HepG2 (cell line): ENCODE measurements around the gene NDUFB10. TPM values are rescaled to one million over a fixed set of nuclear protein-coding genes. Genes with fewer than 3 reads are reported as not detected.

Experiments used
- ATAC-seq: fragments of 200-7000 bp; cut with Tn5 transposase; 3 replicates; pipeline ENCODE4 v1.9.1; 2020; ENCODE audit warnings: mild to moderate bottlenecking, moderate library complexity
- BruUV-seq: library from RNA; stranded (reverse); fragments of 400-500 nt; replicated peaks from 2 replicates; lab custom pipeline; 2021; lab: Mats Ljungman, UMichigan
- CTCF ChIA-PET: fragments of 300-600 bp; formaldehyde crosslinking; extraction: SDS; loops from one replicate; lab custom pipeline; 2021; ENCODE audit warnings: low total read pairs, inconsistent platforms, low intra/inter-chr PET ratio; lab: Yijun Ruan, JAX
- POLR2A ChIA-PET: fragments of 350-600 bp; sonication (Branson Sonifier 250); formaldehyde crosslinking; loops from one replicate; lab custom pipeline; 2020; ENCODE audit warnings: antibody characterized with exemption, inconsistent platforms; lab: Yijun Ruan, JAX
- DNase-seq: peaks from one replicate; pipeline ENCODE4 v3.0.0-alpha.2; 2015; ENCODE audit warnings: low spot score
- FAIRE-seq: peaks from 3 replicates; lab custom pipeline; 2011; peaks lifted over from hg19 to GRCh38; lab: Jason Lieb, UNC
- H2AFZ ChIP-seq: one replicate; pipeline ENCODE4 v1.6.1; 2011; ENCODE audit warnings: low read length, inconsistent platforms
- H3K27ac ChIP-seq: fragments of 300-600 bp; 3 replicates; pipeline ENCODE4 v1.8.0; 2011; ENCODE audit warnings: mixed run types, mild to moderate bottlenecking, mixed read lengths, low read length, inconsistent platforms; ENCODE audit not compliant: insufficient read depth; ENCODE audit errors: extremely low read length
- H3K27me3 ChIP-seq, 2 experiments: fragments of 200-600 bp in 1 of 2; 2 replicates in 1 of 2; 3 replicates in 1 of 2; pipeline versions ENCODE4 v1.6.0 to v1.8.0; 2011; ENCODE audit warnings: low read length in 2 of 2, mild to moderate bottlenecking in 2 of 2, moderate library complexity in 2 of 2, inconsistent platforms in 1 of 2; ENCODE audit not compliant: insufficient read depth in 2 of 2, control insufficient read depth in 1 of 2
- H3K36me3 ChIP-seq, 2 experiments: fragments of 200-600 bp in 1 of 2; replicated peaks in 1 of 2; 2 replicates in 1 of 2; 3 replicates in 1 of 2; pipeline versions ENCODE4 v1.5.1 to v1.8.0; 2011; ENCODE audit warnings: low read length in 2 of 2, inconsistent platforms in 1 of 2; ENCODE audit not compliant: insufficient read depth in 2 of 2, control insufficient read depth in 1 of 2
- H3K4me1 ChIP-seq: 2 replicates; pipeline ENCODE4 v1.5.1; 2012; ENCODE audit warnings: low read length, inconsistent platforms; ENCODE audit not compliant: insufficient read depth
- H3K4me2 ChIP-seq: 2 replicates; pipeline ENCODE4 v1.6.0; 2011; ENCODE audit warnings: low read depth, low read length, inconsistent platforms
- H3K4me3 ChIP-seq, 3 experiments: fragments of 200-600 bp in 1 of 3; sonication (generic), shearing (Covaris generic) in 1 of 3; replicated peaks in 1 of 3; 2 replicates each; pipeline ENCODE4 v1.5.1; 2011 to 2016; ENCODE audit warnings: low read length in 3 of 3, inconsistent platforms in 2 of 3, low read depth in 2 of 3, mild to moderate bottlenecking in 2 of 3, control low read depth in 1 of 3, mixed read lengths in 1 of 3; ENCODE audit not compliant: insufficient read depth in 1 of 3
- H3K79me2 ChIP-seq: one replicate; pipeline ENCODE4 v1.6.1; 2011; ENCODE audit warnings: low read length, inconsistent platforms; ENCODE audit not compliant: insufficient read depth
- H3K9ac ChIP-seq: 2 replicates; pipeline ENCODE4 v1.6.0; 2011; ENCODE audit warnings: mild to moderate bottlenecking, low read depth, low read length, inconsistent platforms; ENCODE audit not compliant: insufficient read depth
- H3K9me3 ChIP-seq: 2 replicates; pipeline ENCODE4 v1.5.1; 2012; ENCODE audit warnings: mild to moderate bottlenecking, low read length
- H4K20me1 ChIP-seq: 2 replicates; pipeline ENCODE4 v1.6.0; 2011; ENCODE audit warnings: inconsistent platforms, mild to moderate bottlenecking, low read length, moderate library complexity; ENCODE audit not compliant: insufficient read depth
- PHB2 ChIP-seq: fragments of 450-650 bp; IDR thresholded peaks from 2 replicates; pipeline ENCODE4 v1.6.1; 2018; ENCODE audit not compliant: partially characterized antibody
- RAD21 ChIP-seq: fragments of 450-650 bp; formaldehyde crosslinking; IDR thresholded peaks from 2 replicates; pipeline ENCODE4 v1.5.0; 2020; ENCODE audit warnings: mild to moderate bottlenecking
- SMAD9 ChIP-seq: sonication (generic); formaldehyde crosslinking; IDR thresholded peaks from 2 replicates; pipeline ENCODE4 v1.5.1; 2020; ENCODE audit warnings: mild to moderate bottlenecking, missing genetic modification reagents
- SMARCC2 ChIP-seq: fragments of 450-650 bp; IDR thresholded peaks from 2 replicates; pipeline ENCODE4 v1.6.1; 2017; ENCODE audit warnings: antibody characterized with exemption, mild to moderate bottlenecking
- SP1 ChIP-seq, 2 experiments: fragments of 450-650 bp in 1 of 2; sonication (generic) in 1 of 2; formaldehyde crosslinking in 1 of 2; IDR thresholded peaks; 2 replicates each; pipeline versions ENCODE4 v1.4.0 to v1.6.1; 2016 to 2020; ENCODE audit warnings: missing genetic modification reagents in 1 of 2
- ZNF549 ChIP-seq: sonication (generic); formaldehyde crosslinking; IDR thresholded peaks from 2 replicates; pipeline ENCODE4 v1.5.0; 2020; ENCODE audit warnings: missing genetic modification reagents
- ZNF703 ChIP-seq: sonication (generic); formaldehyde crosslinking; IDR thresholded peaks from 2 replicates; pipeline ENCODE4 v1.5.1; 2020; ENCODE audit warnings: missing genetic modification reagents, mild to moderate bottlenecking, moderate library complexity, borderline replicate concordance
- WGBS: methylation state at CpG from one replicate; pipeline ENCODE4 v1.1.6; 2017; ENCODE audit warnings: low lambda C conversion rate; 5-methylcytosine and 5-hydroxymethylcytosine counted together
- in situ Hi-C: cut with HindIII; loops from 2 replicates; pipeline ENCODE4 v1.10.0; 2017; ENCODE audit warnings: low pct_unique_long_range_greater_than_20kb; ENCODE audit not compliant: extremely low pct_ligation_motif_present
- intact Hi-C: fragments of 100-400 bp; cut with micrococcal nuclease; formaldehyde crosslinking; loops from one replicate; pipeline ENCODE4 v1.10.0; 2022; ENCODE audit not compliant: unreplicated experiment
- polyA plus RNA-seq, 8 experiments: library from polyadenylated mRNA; depleted of rRNA in 3 of 8; stranded (reverse) in 7 of 8; unstranded in 1 of 8; fragments of >200 nt; fragmentation: Illumina TruSeq in 4 of 8; extraction: Trizol in 4 of 8; gene quantifications; 2 replicates each; pipeline versions ENCODE4 v1.2.1 to v1.2.3, GENCODE V29; 2011 to 2016; ENCODE audit warnings: low read depth in 4 of 8, missing spikeins in 1 of 8, mixed read lengths in 1 of 8; ENCODE audit not compliant: insufficient read depth in 1 of 8
- total RNA-seq, 5 experiments: library from RNA; depleted of rRNA; stranded (reverse); fragments of >200 nt; fragmentation: Illumina TruSeq; extraction: Trizol; gene quantifications; 2 replicates each; pipeline ENCODE4 v1.2.3, GENCODE V29; 2016; ENCODE audit warnings: low read depth in 1 of 5
- TF ChIP-seq, protein P1 (sequence below): sonication (generic); formaldehyde crosslinking; IDR thresholded peaks from 2 replicates; pipeline ENCODE4 v1.4.0; 2020; ENCODE audit warnings: missing genetic modification reagents
- TF ChIP-seq, protein P2 (sequence below): sonication (generic); formaldehyde crosslinking; IDR thresholded peaks from 2 replicates; pipeline ENCODE4 v1.4.0; 2020; ENCODE audit warnings: missing genetic modification reagents
- TF ChIP-seq, protein P3 (sequence below): sonication (generic); IDR thresholded peaks from 2 replicates; pipeline ENCODE4 v1.6.1; 2016; ENCODE audit warnings: low read depth, borderline replicate concordance

The NDUFB10 gene
- total and polyA plus RNA-seq, 2 of the 13 experiments (the other 11 are each of a cell fraction or from before 2014, with no cell fraction given) = 68.6 to 157 TPM

DNA sequence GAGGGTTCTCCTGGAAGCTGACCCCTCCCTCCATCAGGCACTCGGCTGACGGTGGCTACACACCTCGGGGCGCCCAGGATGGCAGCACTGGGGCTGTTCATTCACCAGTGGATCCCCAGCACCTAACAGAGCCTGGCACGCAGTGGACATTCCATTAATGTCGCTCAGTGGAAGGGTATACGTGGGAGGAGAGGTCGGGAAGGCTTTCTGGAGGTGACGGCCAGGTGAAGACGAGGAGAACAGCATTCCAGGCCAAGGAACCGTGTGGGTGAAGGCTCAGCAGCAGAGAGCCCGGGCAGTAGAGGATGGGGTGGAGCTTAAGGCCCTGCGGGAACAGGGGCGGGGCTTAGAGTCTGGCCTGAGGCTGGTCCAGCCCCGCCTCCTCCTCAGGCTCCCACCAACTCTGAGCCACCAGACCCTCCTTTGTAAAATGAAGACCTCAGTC is 38.6 kb upstream of the NDUFB10 start:
- Histone ChIP-seq H3K4me2 (peak overlapping the region; percentile 20; the same call in 1 of the 2 replicates), H3K27me3 (peaks cover 25 to 69% of the 10 kb centered on the region in 2 experiments), H3K36me3 (no peaks in the 10 kb centered on the region), H3K79me2 (no peaks in the 10 kb centered on the region), H4K20me1 (0 out of 2 replicates have a peak, but pooled peaks cover 2% of the 10 kb centered on the region), H3K4me3 (no peak overlapping the region), H3K4me1 (peaks cover 39% of the 10 kb centered on the region), H3K27ac (no peak overlapping the region), H2AFZ (no peak overlapping the region), H3K9ac (no peak overlapping the region), H3K9me3 (no peaks in the 10 kb centered on the region)
- ChIA-PET CTCF (no interaction called here), POLR2A (interaction anchor here (0.7 kb wide), 1 partner anchor 44 kb away, joined by 3 read pairs; the partner anchor contains the start of gene RPS2)
- WGBS = 14% methylated on average over 10 of the region's 15 CpGs
- intact Hi-C loops (no loop called here), in situ Hi-C loops (loop anchor here (5.0 kb wide), 1 partner anchor 58 kb away; no protein-coding TSS in a partner anchor)
- no TSS peak for BruUV-seq
- FAIRE-seq (no peak), ATAC-seq (peak; percentile 31; the same call in 2 of the 3 replicates), DNase-seq (no peak)
- TF ChIP-seq SP1 (IDR thresholded peaks at IDR 0.05) (no peak), SP1 (CRISPR knock-in tag; IDR thresholded peaks at IDR 0.05) (0 out of 2 replicates have a peak, but pooled peaks have one; percentile 18)
- TF ChIP-seq, protein P1, sequence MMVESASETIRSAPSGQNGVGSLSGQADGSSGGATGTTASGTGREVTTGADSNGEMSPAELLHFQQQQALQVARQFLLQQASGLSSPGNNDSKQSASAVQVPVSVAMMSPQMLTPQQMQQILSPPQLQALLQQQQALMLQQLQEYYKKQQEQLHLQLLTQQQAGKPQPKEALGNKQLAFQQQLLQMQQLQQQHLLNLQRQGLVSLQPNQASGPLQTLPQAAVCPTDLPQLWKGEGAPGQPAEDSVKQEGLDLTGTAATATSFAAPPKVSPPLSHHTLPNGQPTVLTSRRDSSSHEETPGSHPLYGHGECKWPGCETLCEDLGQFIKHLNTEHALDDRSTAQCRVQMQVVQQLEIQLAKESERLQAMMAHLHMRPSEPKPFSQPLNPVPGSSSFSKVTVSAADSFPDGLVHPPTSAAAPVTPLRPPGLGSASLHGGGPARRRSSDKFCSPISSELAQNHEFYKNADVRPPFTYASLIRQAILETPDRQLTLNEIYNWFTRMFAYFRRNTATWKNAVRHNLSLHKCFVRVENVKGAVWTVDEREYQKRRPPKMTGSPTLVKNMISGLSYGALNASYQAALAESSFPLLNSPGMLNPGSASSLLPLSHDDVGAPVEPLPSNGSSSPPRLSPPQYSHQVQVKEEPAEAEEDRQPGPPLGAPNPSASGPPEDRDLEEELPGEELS (CRISPR knock-in tag) = no peak

DNA sequence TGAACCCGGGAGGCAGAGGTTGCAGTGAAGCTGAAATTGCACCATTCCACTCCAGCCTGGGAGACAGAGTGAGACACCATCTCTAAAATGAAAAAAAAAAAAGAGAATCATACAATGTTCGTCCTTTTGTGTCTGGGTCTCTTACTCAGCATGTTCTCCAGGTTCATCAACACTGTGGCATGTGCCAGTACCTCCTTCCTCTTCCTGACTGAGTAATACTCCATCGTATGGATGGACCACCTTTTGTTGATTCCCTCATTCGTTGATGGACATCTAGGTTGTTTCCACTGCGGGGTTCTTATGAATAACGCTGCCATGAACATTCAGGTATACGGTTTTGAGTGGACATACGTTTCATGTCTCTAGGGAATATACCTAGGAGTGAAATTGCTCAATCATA is 37.0 kb upstream of the NDUFB10 start:
- ChIA-PET CTCF (no interaction called here), POLR2A (no interaction called here)
- 46% methylated on average over 8 of the region's 8 CpGs for WGBS
- Histone ChIP-seq H3K4me2 (no peak overlapping the region), H3K36me3 (no peaks in the 10 kb centered on the region), H4K20me1 (0 out of 2 replicates have a peak, but pooled peaks cover 2% of the 10 kb centered on the region), H3K9me3 (no peaks in the 10 kb centered on the region), H3K4me1 (peaks cover 43% of the 10 kb centered on the region), H3K27me3 (peaks cover 18 to 59% of the 10 kb centered on the region in 2 experiments), H2AFZ (no peak overlapping the region), H3K27ac (no peak overlapping the region), H3K4me3 (no peak overlapping the region), H3K79me2 (no peaks in the 10 kb centered on the region), H3K9ac (no peak overlapping the region)
- no peak for FAIRE-seq
- BruUV-seq = no TSS peak
- in situ Hi-C loops (loop anchor here (5.0 kb wide), 1 partner anchor 60 kb away; no protein-coding TSS in a partner anchor), intact Hi-C loops (no loop called here)
- ATAC-seq = no peak
- DNase-seq = no peak
- TF ChIP-seq, protein P2, sequence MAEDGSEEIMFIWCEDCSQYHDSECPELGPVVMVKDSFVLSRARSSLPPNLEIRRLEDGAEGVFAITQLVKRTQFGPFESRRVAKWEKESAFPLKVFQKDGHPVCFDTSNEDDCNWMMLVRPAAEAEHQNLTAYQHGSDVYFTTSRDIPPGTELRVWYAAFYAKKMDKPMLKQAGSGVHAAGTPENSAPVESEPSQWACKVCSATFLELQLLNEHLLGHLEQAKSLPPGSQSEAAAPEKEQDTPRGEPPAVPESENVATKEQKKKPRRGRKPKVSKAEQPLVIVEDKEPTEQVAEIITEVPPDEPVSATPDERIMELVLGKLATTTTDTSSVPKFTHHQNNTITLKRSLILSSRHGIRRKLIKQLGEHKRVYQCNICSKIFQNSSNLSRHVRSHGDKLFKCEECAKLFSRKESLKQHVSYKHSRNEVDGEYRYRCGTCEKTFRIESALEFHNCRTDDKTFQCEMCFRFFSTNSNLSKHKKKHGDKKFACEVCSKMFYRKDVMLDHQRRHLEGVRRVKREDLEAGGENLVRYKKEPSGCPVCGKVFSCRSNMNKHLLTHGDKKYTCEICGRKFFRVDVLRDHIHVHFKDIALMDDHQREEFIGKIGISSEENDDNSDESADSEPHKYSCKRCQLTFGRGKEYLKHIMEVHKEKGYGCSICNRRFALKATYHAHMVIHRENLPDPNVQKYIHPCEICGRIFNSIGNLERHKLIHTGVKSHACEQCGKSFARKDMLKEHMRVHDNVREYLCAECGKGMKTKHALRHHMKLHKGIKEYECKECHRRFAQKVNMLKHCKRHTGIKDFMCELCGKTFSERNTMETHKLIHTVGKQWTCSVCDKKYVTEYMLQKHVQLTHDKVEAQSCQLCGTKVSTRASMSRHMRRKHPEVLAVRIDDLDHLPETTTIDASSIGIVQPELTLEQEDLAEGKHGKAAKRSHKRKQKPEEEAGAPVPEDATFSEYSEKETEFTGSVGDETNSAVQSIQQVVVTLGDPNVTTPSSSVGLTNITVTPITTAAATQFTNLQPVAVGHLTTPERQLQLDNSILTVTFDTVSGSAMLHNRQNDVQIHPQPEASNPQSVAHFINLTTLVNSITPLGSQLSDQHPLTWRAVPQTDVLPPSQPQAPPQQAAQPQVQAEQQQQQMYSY (CRISPR knock-in tag) = no peak
- TF ChIP-seq SMAD9 (CRISPR knock-in tag) (no peak), SMARCC2 (no peak), RAD21 (CRISPR knock-in tag) (no peak), ZNF703 (no peak), ZNF549 (no peak), PHB2 (no peak)
- TF ChIP-seq, protein P3, sequence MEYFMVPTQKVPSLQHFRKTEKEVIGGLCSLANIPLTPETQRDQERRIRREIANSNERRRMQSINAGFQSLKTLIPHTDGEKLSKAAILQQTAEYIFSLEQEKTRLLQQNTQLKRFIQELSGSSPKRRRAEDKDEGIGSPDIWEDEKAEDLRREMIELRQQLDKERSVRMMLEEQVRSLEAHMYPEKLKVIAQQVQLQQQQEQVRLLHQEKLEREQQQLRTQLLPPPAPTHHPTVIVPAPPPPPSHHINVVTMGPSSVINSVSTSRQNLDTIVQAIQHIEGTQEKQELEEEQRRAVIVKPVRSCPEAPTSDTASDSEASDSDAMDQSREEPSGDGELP = no peak
